Activated CD4-positive, alpha-beta memory T cell treated with anti-CD3 and anti-CD28 coated beads for 36 hours (primary cell): Measurements from ENCODE around the gene MNS1. TPM values are rescaled to one million over a fixed set of nuclear protein-coding genes. Genes with fewer than 3 reads are reported as not detected.
"Not testable (repeated sequence)": the region's sequence is repeated elsewhere in the genome, so short reads cannot be mapped to it uniquely, and the experiment has no call there.

Experiments used
- CTCF ChIA-PET: fragments of 350-600 bp; sonication (Branson Sonifier 250); formaldehyde crosslinking; loops from one replicate; lab custom pipeline; 2021; ENCODE audit warnings: antibody characterized with exemption, inconsistent platforms; lab: Charles Lee
- POLR2A ChIA-PET: fragments of 350-600 bp; sonication (Branson Sonifier 250); formaldehyde crosslinking; loops from one replicate; lab custom pipeline; 2021; ENCODE audit warnings: antibody characterized with exemption; lab: Charles Lee
- DNase-seq: peaks from one replicate; pipeline ENCODE4 v3.0.0-alpha.2; 2020
- H3K27ac Mint-ChIP-seq: one replicate; pipeline ENCODE4 v1.8.0; 2021; ENCODE audit warnings: mixed read lengths
- H3K27me3 Mint-ChIP-seq: one replicate; pipeline ENCODE4 v1.8.0; 2021; ENCODE audit warnings: mixed read lengths
- H3K36me3 Mint-ChIP-seq: one replicate; pipeline ENCODE4 v1.8.0; 2021; ENCODE audit warnings: mixed read lengths
- H3K4me1 Mint-ChIP-seq: one replicate; pipeline ENCODE4 v1.8.0; 2021; ENCODE audit warnings: low read depth, mixed read lengths
- H3K4me3 Mint-ChIP-seq: one replicate; pipeline ENCODE4 v1.8.0; 2021; ENCODE audit warnings: mild to moderate bottlenecking, mixed read lengths
- H3K9me3 Mint-ChIP-seq: one replicate; pipeline ENCODE4 v1.8.0; 2021; ENCODE audit warnings: mixed read lengths
- intact Hi-C: fragments of 100-400 bp; cut with micrococcal nuclease; formaldehyde crosslinking; loops from one replicate; pipeline ENCODE4 v1.15.1; 2023
- total RNA-seq, 2 experiments: library from RNA; stranded (reverse); gene quantifications; one replicate each; pipeline ENCODE4 v1.2.3, GENCODE V29; 2021

Gene MNS1
- total RNA-seq, 2 experiments from 2014 or later = 0.10 to 0.36 TPM

- Mint-ChIP-seq H3K36me3 (no peaks in the 10 kb centered on the region), H3K4me1 (no peaks in the 10 kb centered on the region), H3K27ac (no peak overlapping the region), H3K4me3 (no peak overlapping the region), H3K9me3 (no peaks in the 10 kb centered on the region), H3K27me3 (peaks cover 6% of the 10 kb centered on the region)
- DNase-seq = no peak
- intact Hi-C loops = no loop called here
- ChIA-PET POLR2A (no interaction called here), CTCF (interaction anchor here (1.0 to 1.6 kb wide), 2 partner anchors 11 to 19 kb away, joined by 4 read pairs; no protein-coding TSS in a partner anchor)
Observed at GRCh38 chr15:56445746-56446145, 19.2 kb downstream of the MNS1 start.

- intact Hi-C loops = no loop called here
- ChIA-PET POLR2A (no interaction called here), CTCF (interaction anchor here (1.1 kb wide), 1 partner anchor 14 kb away, joined by 3 read pairs; no protein-coding TSS in a partner anchor)
- Mint-ChIP-seq H3K27me3 (peaks cover 5% of the 10 kb centered on the region), H3K9me3 (peaks cover 5% of the 10 kb centered on the region), H3K27ac (no peak overlapping the region), H3K4me3 (no peak overlapping the region), H3K4me1 (no peaks in the 10 kb centered on the region), H3K36me3 (no peaks in the 10 kb centered on the region)
- DNase-seq = no peak
Observed at GRCh38 chr15:56442354-56442753, 22.6 kb downstream of the MNS1 start.

GRCh38 chr15:56440214-56440770 is 24.6 kb downstream of the MNS1 start:
- peaks cover 15% of the 10 kb centered on the region for H3K27me3 Mint-ChIP-seq
- ChIA-PET POLR2A (no interaction called here), CTCF (no interaction called here)
- peaks cover 5% of the 10 kb centered on the region for H3K9me3 Mint-ChIP-seq
- DNase-seq = no peak
- H3K4me1 Mint-ChIP-seq = no peaks in the 10 kb centered on the region
- H3K4me3 Mint-ChIP-seq = no peak overlapping the region
- no peak overlapping the region for H3K27ac Mint-ChIP-seq
- intact Hi-C loops = no loop called here
- H3K36me3 Mint-ChIP-seq = no peaks in the 10 kb centered on the region

GRCh38 chr15:56432304-56432703 is 32.6 kb downstream of the MNS1 start:
- no peaks in the 10 kb centered on the region for H3K36me3 Mint-ChIP-seq
- CTCF ChIA-PET = no interaction called here
- no peaks in the 10 kb centered on the region for H3K4me1 Mint-ChIP-seq
- H3K27ac Mint-ChIP-seq = no peak overlapping the region
- no peaks in the 10 kb centered on the region for H3K9me3 Mint-ChIP-seq
- POLR2A ChIA-PET = no interaction called here
- DNase-seq = no peak
- intact Hi-C loops = no loop called here
- no peak overlapping the region for H3K4me3 Mint-ChIP-seq
- peaks cover 15% of the 10 kb centered on the region for H3K27me3 Mint-ChIP-seq

- Mint-ChIP-seq H3K36me3 (peaks cover 2% of the 10 kb centered on the region), H3K4me3 (no peak overlapping the region), H3K4me1 (no peaks in the 10 kb centered on the region), H3K27me3 (peaks cover 4% of the 10 kb centered on the region), H3K9me3 (peaks cover 8% of the 10 kb centered on the region), H3K27ac (no peak overlapping the region)
- DNase-seq = no peak
- POLR2A ChIA-PET = no interaction called here
- intact Hi-C loops = loop anchor here (1.0 kb wide), 1 partner anchor 183 kb away; no protein-coding TSS in a partner anchor
- CTCF ChIA-PET = interaction anchor here (0.5 to 3.1 kb wide), 12 partner anchors 11 to 780 kb away, joined by 3 to 17 read pairs (median 3); no protein-coding TSS in a partner anchor
Observed at GRCh38 chr15:56428821-56429458, 36.0 kb downstream of the MNS1 start.

- H3K4me1 Mint-ChIP-seq = no peaks in the 10 kb centered on the region
- ChIA-PET POLR2A (no interaction called here), CTCF (interaction anchor here (0.6 kb wide), 1 partner anchor 177 kb away, joined by 3 read pairs; no protein-coding TSS in a partner anchor)
- no peak for DNase-seq
- intact Hi-C loops = no loop called here
- no peak overlapping the region for H3K27ac Mint-ChIP-seq
- peaks cover 2% of the 10 kb centered on the region for H3K36me3 Mint-ChIP-seq
- H3K4me3 Mint-ChIP-seq = no peak overlapping the region
- H3K27me3 Mint-ChIP-seq = peaks cover 2% of the 10 kb centered on the region
- peaks cover 8% of the 10 kb centered on the region for H3K9me3 Mint-ChIP-seq
Observed at GRCh38 chr15:56425976-56426375, 39.0 kb downstream of the MNS1 start.

- H3K4me1 Mint-ChIP-seq = no peaks in the 10 kb centered on the region
- H3K4me3 Mint-ChIP-seq = no peak overlapping the region
- no peak for DNase-seq
- peaks cover 2% of the 10 kb centered on the region for H3K27me3 Mint-ChIP-seq
- H3K36me3 Mint-ChIP-seq = peaks cover 2% of the 10 kb centered on the region
- CTCF ChIA-PET = interaction anchor here (1.2 kb wide), 1 partner anchor 180 kb away, joined by 4 read pairs; no protein-coding TSS in a partner anchor
- H3K27ac Mint-ChIP-seq = no peak overlapping the region
- POLR2A ChIA-PET = no interaction called here
- intact Hi-C loops = no loop called here
- peaks cover 8% of the 10 kb centered on the region for H3K9me3 Mint-ChIP-seq
Observed at GRCh38 chr15:56425276-56425675, 39.7 kb downstream of the MNS1 start.

GRCh38 chr15:56413114-56413733 is 51.7 kb downstream of the MNS1 start:
- H3K4me1 Mint-ChIP-seq, DNase-seq, intact Hi-C loops, H3K4me3 Mint-ChIP-seq, CTCF ChIA-PET, H3K9me3 Mint-ChIP-seq, H3K27ac Mint-ChIP-seq, H3K27me3 Mint-ChIP-seq, POLR2A ChIA-PET, H3K36me3 Mint-ChIP-seq: not testable (repeated sequence)

GRCh38 chr15:56411122-56411749 is 53.7 kb downstream of the MNS1 start:
- intact Hi-C loops = no loop called here
- no peaks in the 10 kb centered on the region for H3K27me3 Mint-ChIP-seq
- no peaks in the 10 kb centered on the region for H3K4me1 Mint-ChIP-seq
- H3K27ac Mint-ChIP-seq = no peak overlapping the region
- CTCF ChIA-PET = interaction anchor here (0.5 to 0.7 kb wide), 2 partner anchors 18 to 22 kb away, joined by 3 to 4 read pairs; no protein-coding TSS in a partner anchor
- POLR2A ChIA-PET = no interaction called here
- no peak overlapping the region for H3K4me3 Mint-ChIP-seq
- DNase-seq = no peak
- no peaks in the 10 kb centered on the region for H3K36me3 Mint-ChIP-seq
- no peaks in the 10 kb centered on the region for H3K9me3 Mint-ChIP-seq

GRCh38 chr15:56410721-56411120 is 54.2 kb downstream of the MNS1 start:
- no peaks in the 10 kb centered on the region for H3K4me1 Mint-ChIP-seq
- CTCF ChIA-PET = interaction anchor here (0.5 to 0.7 kb wide), 2 partner anchors 18 to 21 kb away, joined by 3 to 4 read pairs; no protein-coding TSS in a partner anchor
- H3K36me3 Mint-ChIP-seq = no peaks in the 10 kb centered on the region
- H3K27ac Mint-ChIP-seq = no peak overlapping the region
- no peaks in the 10 kb centered on the region for H3K27me3 Mint-ChIP-seq
- no peak overlapping the region for H3K4me3 Mint-ChIP-seq
- no peak for DNase-seq
- POLR2A ChIA-PET = no interaction called here
- H3K9me3 Mint-ChIP-seq = no peaks in the 10 kb centered on the region
- intact Hi-C loops = no loop called here

GRCh38 chr15:56399209-56399608 is 65.7 kb downstream of the MNS1 start:
- H3K4me1 Mint-ChIP-seq, POLR2A ChIA-PET, CTCF ChIA-PET, intact Hi-C loops, H3K27ac Mint-ChIP-seq, DNase-seq, H3K36me3 Mint-ChIP-seq, H3K4me3 Mint-ChIP-seq: not testable (repeated sequence)
- Mint-ChIP-seq H3K9me3 (peaks cover 12% of the 10 kb centered on the region), H3K27me3 (peaks cover 15% of the 10 kb centered on the region)

GRCh38 chr15:56397325-56397724 is 67.6 kb downstream of the MNS1 start:
- H3K9me3 Mint-ChIP-seq, CTCF ChIA-PET, DNase-seq, intact Hi-C loops, H3K36me3 Mint-ChIP-seq, H3K4me1 Mint-ChIP-seq, H3K27ac Mint-ChIP-seq, H3K4me3 Mint-ChIP-seq: not testable (repeated sequence)
- POLR2A ChIA-PET = interaction anchor here (0.6 kb wide), 1 partner anchor 46 kb away, joined by 3 read pairs; no protein-coding TSS in a partner anchor
- peaks cover 13% of the 10 kb centered on the region for H3K27me3 Mint-ChIP-seq
